SK-N-SH (cell line): Measurements from ENCODE around the gene KCNJ4. TPM values are rescaled to one million over a fixed set of nuclear protein-coding genes. Genes with fewer than 3 reads are reported as not detected.
A peak's percentile ranks its signal among the peaks of the same experiment; 100 is the strongest.

ENCODE experiments used
- CTCF ChIA-PET: fragments of 300-600, 350-600 bp; formaldehyde crosslinking; extraction: SDS; loops from one replicate; lab custom pipeline; 2021; lab: Yijun Ruan, JAX
- POLR2A ChIA-PET: fragments of 350-600 bp; sonication (Branson Sonifier 250); formaldehyde crosslinking; extraction: SDS; loops from one replicate; lab custom pipeline; 2020; ENCODE audit warnings: antibody characterized with exemption, inconsistent platforms; lab: Yijun Ruan, JAX
- DNase-seq: peaks from one replicate; pipeline ENCODE4 v3.0.0; 2012
- H2AFZ ChIP-seq: fragments of 200-600 bp; sonication (generic); 2 replicates; pipeline ENCODE4 v1.8.1; 2016; ENCODE audit warnings: antibody characterized with exemption, mild to moderate bottlenecking, low read depth
- H3F3A ChIP-seq: fragments of 200-600 bp; sonication (generic); replicated peaks from 2 replicates; pipeline ENCODE3; 2016; ENCODE audit warnings: antibody characterized with exemption, mild to moderate bottlenecking; ENCODE audit not compliant: insufficient read depth
- H3K27ac ChIP-seq, 2 experiments: fragments of 200-500 bp in 1 of 2; fragments of 200-600 bp in 1 of 2; sonication (Bioruptor generic) in 1 of 2; sonication (generic), shearing (Covaris generic) in 1 of 2; 2 replicates each; pipeline versions ENCODE4 v1.5.1 to v1.6.1; 2014 to 2016; ENCODE audit warnings: low read depth in 2 of 2, inconsistent platforms in 1 of 2, low read length in 1 of 2, mild to moderate bottlenecking in 1 of 2, mixed read lengths in 1 of 2
- H3K27me3 ChIP-seq: fragments of 200-600 bp; sonication (generic), shearing (Covaris generic); 2 replicates; pipeline ENCODE4 v1.6.1; 2016; ENCODE audit warnings: mixed run types; ENCODE audit not compliant: insufficient read depth
- H3K36me3 ChIP-seq, 2 experiments: fragments of 200-500 bp in 1 of 2; fragments of 200-600 bp in 1 of 2; sonication (Bioruptor generic) in 1 of 2; sonication (generic) in 1 of 2; replicated peaks in 1 of 2; 2 replicates each; pipeline versions ENCODE3 to v1.5.1; 2014 to 2016; ENCODE audit warnings: low read length in 1 of 2, mild to moderate bottlenecking in 1 of 2; ENCODE audit not compliant: insufficient read depth in 2 of 2, control insufficient read depth in 1 of 2
- H3K4me1 ChIP-seq, 2 experiments: fragments of 200-500 bp in 1 of 2; fragments of 200-600 bp in 1 of 2; sonication (Bioruptor generic) in 1 of 2; sonication (generic), shearing (Covaris generic) in 1 of 2; 2 replicates each; pipeline versions ENCODE4 v1.5.1 to v1.6.1; 2014 to 2016; ENCODE audit warnings: low read depth in 1 of 2, low read length in 1 of 2, mixed run types in 1 of 2; ENCODE audit not compliant: insufficient read depth in 2 of 2, control insufficient read depth in 1 of 2
- H3K4me2 ChIP-seq: fragments of 200-600 bp; sonication (generic), shearing (Covaris generic); 2 replicates; pipeline ENCODE4 v1.6.1; 2017; ENCODE audit warnings: mixed run types
- H3K4me3 ChIP-seq, 2 experiments: fragments of 200-500 bp in 1 of 2; fragments of 200-600 bp in 1 of 2; sonication (Bioruptor generic) in 1 of 2; sonication (generic), shearing (Covaris generic) in 1 of 2; 2 replicates each; pipeline versions ENCODE4 v1.5.1 to v1.8.1; 2014 to 2016; ENCODE audit warnings: low read depth in 2 of 2, inconsistent platforms in 1 of 2, low read length in 1 of 2, mild to moderate bottlenecking in 1 of 2, mixed read lengths in 1 of 2, moderate library complexity in 1 of 2
- H3K79me2 ChIP-seq: fragments of 200-600 bp; sonication (generic); 2 replicates; pipeline ENCODE4 v1.8.1; 2017; ENCODE audit warnings: mild to moderate bottlenecking; ENCODE audit not compliant: insufficient read depth
- H3K9ac ChIP-seq: fragments of 200-600 bp; sonication (generic); 2 replicates; pipeline ENCODE4 v1.6.1; 2017; ENCODE audit warnings: mixed run types
- H3K9me2 ChIP-seq: fragments of 200-600 bp; sonication (generic); 2 replicates; pipeline ENCODE4 v1.6.1; 2017; ENCODE audit warnings: mixed run types
- H3K9me3 ChIP-seq: fragments of 200-600 bp; sonication (generic); 2 replicates; pipeline ENCODE4 v1.6.1; 2017; ENCODE audit warnings: mixed run types, mild to moderate bottlenecking, moderate library complexity
- H4K20me1 ChIP-seq: fragments of 200-600 bp; sonication (generic); 2 replicates; pipeline ENCODE4 v1.6.1; 2017; ENCODE audit warnings: mild to moderate bottlenecking, mixed run types; ENCODE audit not compliant: insufficient read depth
- CHD2 ChIP-seq: fragments of 150-350 bp; IDR thresholded peaks from 2 replicates; pipeline ENCODE4 v1.6.1; 2018; ENCODE audit warnings: low read length; ENCODE audit not compliant: partially characterized antibody
- ELF1 ChIP-seq: IDR thresholded peaks from 2 replicates; pipeline ENCODE4 v1.4.0; 2012
- EP300 ChIP-seq, 2 experiments: IDR thresholded peaks; 2 replicates each; pipeline versions ENCODE4 v1.4.0 to v1.6.1; 2012; ENCODE audit warnings: borderline replicate concordance in 1 of 2, low read depth in 1 of 2, low read length in 1 of 2
- EZH2phosphoT487 ChIP-seq: fragments of 200-600 bp; sonication (generic); IDR thresholded peaks from 2 replicates; pipeline ENCODE4 v1.6.1; 2017; ENCODE audit warnings: low read depth, mixed run types, mild to moderate bottlenecking, antibody characterized with exemption, moderate library complexity, borderline replicate concordance
- GABPA ChIP-seq: IDR thresholded peaks from 2 replicates; pipeline ENCODE4 v1.4.0; 2012; ENCODE audit warnings: low read depth, mild to moderate bottlenecking
- JUND ChIP-seq: IDR thresholded peaks from 2 replicates; pipeline ENCODE4 v1.4.0; 2012
- MAX ChIP-seq: IDR thresholded peaks from 2 replicates; pipeline ENCODE4 v1.4.0; 2012; ENCODE audit warnings: low read depth
- MEF2A ChIP-seq: IDR thresholded peaks from 2 replicates; pipeline ENCODE4 v1.4.0; 2012; ENCODE audit warnings: low read depth, borderline replicate concordance
- MXI1 ChIP-seq: IDR thresholded peaks from 2 replicates; pipeline ENCODE4 v1.6.1; 2012; ENCODE audit warnings: mild to moderate bottlenecking, low read depth, low read length, improper control_type of control experiment
- NRF1 ChIP-seq: IDR thresholded peaks from 2 replicates; pipeline ENCODE4 v1.6.1; 2012; ENCODE audit warnings: low read depth, mild to moderate bottlenecking, low read length
- PBX3 ChIP-seq: IDR thresholded peaks from 2 replicates; pipeline ENCODE4; 2012
- POLR2AphosphoS5 ChIP-seq: IDR thresholded peaks from 2 replicates; pipeline ENCODE4 v1.6.1; 2012; ENCODE audit warnings: low read depth, low read length
- RAD21 ChIP-seq: IDR thresholded peaks from 2 replicates; pipeline ENCODE4 v1.6.1; 2012; ENCODE audit warnings: mild to moderate bottlenecking, low read length
- RFX5 ChIP-seq: IDR thresholded peaks from 2 replicates; pipeline ENCODE4 v1.6.1; 2012; ENCODE audit warnings: mild to moderate bottlenecking, improper control_type of control experiment, low read length
- RXRA ChIP-seq: IDR thresholded peaks from 2 replicates; pipeline ENCODE4 v1.4.0; 2012; ENCODE audit warnings: low read depth, mild to moderate bottlenecking, borderline replicate concordance
- SMC3 ChIP-seq: IDR thresholded peaks from 2 replicates; pipeline ENCODE4 v1.6.1; 2012; ENCODE audit warnings: low read depth, low read length, improper control_type of control experiment
- TCF12 ChIP-seq: IDR thresholded peaks from 2 replicates; pipeline ENCODE4 v1.4.0; 2012
- YY1 ChIP-seq: IDR thresholded peaks from 2 replicates; pipeline ENCODE4 v1.4.0; 2012; ENCODE audit warnings: low read depth, mild to moderate bottlenecking
- WGBS: methylation state at CpG from one replicate; pipeline ENCODE4 v1.1.6; 2017; ENCODE audit warnings: low lambda C conversion rate; 5-methylcytosine and 5-hydroxymethylcytosine counted together
- polyA plus RNA-seq, 3 experiments: library from polyadenylated mRNA; depleted of rRNA; stranded (reverse); fragments of >200 nt; gene quantifications; 2 replicates each; pipeline ENCODE4 v1.2.3, GENCODE V29; 2012
- TF ChIP-seq, protein P1 (sequence below): fragments of 150-350 bp; IDR thresholded peaks from 2 replicates; pipeline ENCODE4 v1.6.1; 2016; ENCODE audit warnings: mild to moderate bottlenecking, low read depth, low read length
- TF ChIP-seq, protein P2 (sequence below): IDR thresholded peaks from 2 replicates; pipeline ENCODE4 v1.4.0; 2012; ENCODE audit warnings: low read depth, borderline replicate concordance
- TF ChIP-seq, protein P3 (sequence below): IDR thresholded peaks from 2 replicates; pipeline ENCODE4 v1.4.0; 2012; ENCODE audit warnings: low read depth, borderline replicate concordance

KCNJ4 gene
- polyA plus RNA-seq, 1 of the 3 experiments (the other 2 are of a cell fraction): not detected

DNA sequence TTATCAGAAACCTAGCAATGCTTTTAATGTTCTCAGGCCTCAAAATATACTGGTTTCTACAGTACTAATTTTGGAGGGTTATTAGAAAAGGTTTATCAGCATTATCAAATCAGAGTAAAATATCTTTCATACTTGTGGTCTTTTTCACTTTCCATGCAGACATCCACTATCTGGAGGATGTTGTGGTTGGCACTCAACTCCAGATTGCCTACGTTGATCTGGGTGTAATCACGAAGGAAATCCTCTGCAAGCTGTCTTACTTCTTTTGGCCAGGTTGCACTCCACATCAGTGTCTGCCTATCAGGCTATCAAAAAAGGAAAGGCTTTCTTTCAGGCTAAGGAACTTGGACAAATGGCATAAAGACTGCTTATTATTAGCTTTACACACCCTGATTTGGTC lies 39.5 kb upstream of the KCNJ4 start:
- Histone ChIP-seq H3F3A (peaks cover 7% of the 10 kb centered on the region), H3K4me2 (no peak overlapping the region), H3K27me3 (no peaks in the 10 kb centered on the region), H3K9ac (no peak overlapping the region), H3K27ac (peak overlapping the region in 1 of 2 experiments; percentile 33; a peak in 2 of 4 replicates), H4K20me1 (peaks cover 63% of the 10 kb centered on the region), H3K79me2 (peaks cover 65% of the 10 kb centered on the region), H3K4me1 (peaks cover 0 to 8% of the 10 kb centered on the region in 2 experiments; a peak in 1 of 4 replicates), H3K36me3 (peaks cover 65 to 74% of the 10 kb centered on the region in 2 experiments), H3K9me2 (no peaks in the 10 kb centered on the region), H2AFZ (no peak overlapping the region), H3K9me3 (no peaks in the 10 kb centered on the region), H3K4me3 (no peak overlapping the region)
- DNase-seq: no peak
- POLR2A ChIA-PET: no interaction called here
- CTCF ChIA-PET: no interaction called here
- 25% methylated on average over 2 of the region's 2 CpGs for WGBS
- TF ChIP-seq ELF1 (no peak), RAD21 (no peak), MXI1 (no peak), MAX (no peak), MEF2A (no peak), CHD2 (no peak), SMC3 (no peak), POLR2AphosphoS5 (no peak), YY1 (no peak), GABPA (no peak)
- TF ChIP-seq, protein P1, sequence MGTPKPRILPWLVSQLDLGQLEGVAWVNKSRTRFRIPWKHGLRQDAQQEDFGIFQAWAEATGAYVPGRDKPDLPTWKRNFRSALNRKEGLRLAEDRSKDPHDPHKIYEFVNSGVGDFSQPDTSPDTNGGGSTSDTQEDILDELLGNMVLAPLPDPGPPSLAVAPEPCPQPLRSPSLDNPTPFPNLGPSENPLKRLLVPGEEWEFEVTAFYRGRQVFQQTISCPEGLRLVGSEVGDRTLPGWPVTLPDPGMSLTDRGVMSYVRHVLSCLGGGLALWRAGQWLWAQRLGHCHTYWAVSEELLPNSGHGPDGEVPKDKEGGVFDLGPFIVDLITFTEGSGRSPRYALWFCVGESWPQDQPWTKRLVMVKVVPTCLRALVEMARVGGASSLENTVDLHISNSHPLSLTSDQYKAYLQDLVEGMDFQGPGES: no peak

DNA sequence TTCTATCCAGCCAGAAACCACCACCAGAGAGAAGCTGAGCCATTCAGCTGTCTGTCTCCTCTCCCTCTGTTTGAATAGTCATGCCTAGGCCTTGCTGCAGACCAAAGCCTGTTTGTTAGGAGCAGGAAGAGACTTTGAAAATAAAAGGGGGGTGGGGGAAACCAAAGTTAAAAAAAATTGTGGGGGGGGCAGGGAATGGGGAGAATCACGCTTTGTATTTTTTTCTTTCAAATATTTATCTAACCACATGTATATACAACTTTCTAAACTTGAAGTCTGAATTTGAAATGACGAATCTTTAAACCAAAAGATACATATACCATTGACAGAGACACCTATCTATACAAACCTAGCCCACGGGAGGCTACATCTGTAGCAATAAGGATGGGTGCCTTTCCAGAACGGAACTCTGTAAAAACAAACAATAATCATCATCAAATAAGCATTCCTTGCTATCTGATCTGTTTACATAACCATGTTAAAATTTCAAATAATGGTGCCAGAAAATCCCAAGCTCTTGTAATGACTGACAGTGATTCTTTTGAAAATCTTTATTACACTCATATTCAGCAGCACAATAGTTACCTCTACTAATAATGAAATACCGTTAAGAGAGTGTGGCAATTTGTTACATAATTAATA lies 36.8 kb upstream of the KCNJ4 start:
- Histone ChIP-seq H3F3A (peaks cover 7% of the 10 kb centered on the region), H3K27me3 (no peaks in the 10 kb centered on the region), H2AFZ (no peak overlapping the region), H3K9me2 (no peaks in the 10 kb centered on the region), H3K9me3 (no peaks in the 10 kb centered on the region), H3K36me3 (peaks cover 60 to 75% of the 10 kb centered on the region in 2 experiments), H3K4me1 (peaks cover 0 to 8% of the 10 kb centered on the region in 2 experiments; a peak in 1 of 4 replicates), H3K27ac (no peak overlapping the region), H3K4me2 (no peak overlapping the region), H4K20me1 (peaks cover 45% of the 10 kb centered on the region), H3K9ac (no peak overlapping the region), H3K79me2 (peaks cover 43% of the 10 kb centered on the region; the same call in 1 of the 2 replicates), H3K4me3 (no peak overlapping the region)
- CTCF ChIA-PET: interaction anchor here (0.7 kb wide), 1 partner anchor 10 kb away, joined by 3 read pairs; no protein-coding TSS in a partner anchor
- whole genome bisulfite sequencing: 82% methylated on average over 5 of the region's 5 CpGs
- DNase-seq: no peak
- no peak for TF ChIP-seq TCF12
- TF ChIP-seq NRF1: no peak
- TF ChIP-seq YY1: no peak
- TF ChIP-seq RFX5: no peak
- TF ChIP-seq, protein P2, sequence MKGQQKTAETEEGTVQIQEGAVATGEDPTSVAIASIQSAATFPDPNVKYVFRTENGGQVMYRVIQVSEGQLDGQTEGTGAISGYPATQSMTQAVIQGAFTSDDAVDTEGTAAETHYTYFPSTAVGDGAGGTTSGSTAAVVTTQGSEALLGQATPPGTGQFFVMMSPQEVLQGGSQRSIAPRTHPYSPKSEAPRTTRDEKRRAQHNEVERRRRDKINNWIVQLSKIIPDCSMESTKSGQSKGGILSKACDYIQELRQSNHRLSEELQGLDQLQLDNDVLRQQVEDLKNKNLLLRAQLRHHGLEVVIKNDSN: no peak
- TF ChIP-seq MAX: no peak
- TF ChIP-seq JUND: no peak
- no peak for TF ChIP-seq RAD21
- no peak for TF ChIP-seq PBX3
- TF ChIP-seq POLR2AphosphoS5: no peak
- TF ChIP-seq CHD2: no peak
- TF ChIP-seq RXRA: no peak
- TF ChIP-seq, protein P1: no peak
- no peak for TF ChIP-seq EP300 (IDR thresholded peaks at IDR 0.05; ENCODE audit: borderline replicate concordance in 1 of 2, low read depth in 1 of 2, low read length in 1 of 2)
- TF ChIP-seq, protein P3, sequence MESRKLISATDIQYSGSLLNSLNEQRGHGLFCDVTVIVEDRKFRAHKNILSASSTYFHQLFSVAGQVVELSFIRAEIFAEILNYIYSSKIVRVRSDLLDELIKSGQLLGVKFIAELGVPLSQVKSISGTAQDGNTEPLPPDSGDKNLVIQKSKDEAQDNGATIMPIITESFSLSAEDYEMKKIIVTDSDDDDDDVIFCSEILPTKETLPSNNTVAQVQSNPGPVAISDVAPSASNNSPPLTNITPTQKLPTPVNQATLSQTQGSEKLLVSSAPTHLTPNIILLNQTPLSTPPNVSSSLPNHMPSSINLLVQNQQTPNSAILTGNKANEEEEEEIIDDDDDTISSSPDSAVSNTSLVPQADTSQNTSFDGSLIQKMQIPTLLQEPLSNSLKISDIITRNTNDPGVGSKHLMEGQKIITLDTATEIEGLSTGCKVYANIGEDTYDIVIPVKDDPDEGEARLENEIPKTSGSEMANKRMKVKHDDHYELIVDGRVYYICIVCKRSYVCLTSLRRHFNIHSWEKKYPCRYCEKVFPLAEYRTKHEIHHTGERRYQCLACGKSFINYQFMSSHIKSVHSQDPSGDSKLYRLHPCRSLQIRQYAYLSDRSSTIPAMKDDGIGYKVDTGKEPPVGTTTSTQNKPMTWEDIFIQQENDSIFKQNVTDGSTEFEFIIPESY: no peak
- no peak for TF ChIP-seq EZH2phosphoT487
- POLR2A ChIA-PET: no interaction called here
